Sigmoid colon (tissue), 7 donors: Measurements from ENCODE around the gene TRABD2B. TPM values are rescaled to one million over a fixed set of nuclear protein-coding genes. Genes with fewer than 3 reads are reported as not detected.

Source experiments
- DNase-seq: peaks from one replicate; pipeline ENCODE4 v3.0.0-alpha.2; 2019
- H3K27ac ChIP-seq, 4 donors: fragments of 200-600 bp; sonication (generic); one replicate each; pipeline ENCODE4 v1.5.1; 2016 to 2019; ENCODE audit warnings: mild to moderate bottlenecking in 1 of 4
- H3K27me3 ChIP-seq, 3 donors: fragments of 200-600 bp; sonication (generic); one replicate each; pipeline ENCODE4 v1.5.1; 2019; ENCODE audit warnings: mild to moderate bottlenecking in 1 of 3
- H3K36me3 ChIP-seq, 4 donors: fragments of 200-600 bp; sonication (generic); one replicate each; pipeline ENCODE4 v1.5.1; 2016 to 2019
- H3K4me1 ChIP-seq, 4 donors: fragments of 200-600 bp; sonication (generic); one replicate each; pipeline ENCODE4 v1.5.1; 2017 to 2019
- H3K4me3 ChIP-seq, 4 donors: fragments of 200-600 bp; sonication (generic); one replicate each; pipeline ENCODE4 v1.5.1; 2017 to 2019; ENCODE audit warnings: mild to moderate bottlenecking in 2 of 4, moderate library complexity in 1 of 4
- H3K9me3 ChIP-seq, 4 donors: fragments of 200-600 bp in 3 of 4; sonication (generic) in 3 of 4; one replicate each; pipeline versions ENCODE4 v1.5.1 to v1.6.1; 2013 to 2019
- CTCF ChIP-seq, 4 experiments: fragments of 450-650 bp in 3 of 4; fragments of 200-600 bp in 1 of 4; IDR thresholded peaks; one replicate each; pipeline ENCODE4 v1.5.1; 2016 to 2019; ENCODE audit warnings: antibody characterized with exemption in 4 of 4, mild to moderate bottlenecking in 3 of 4, moderate library complexity in 2 of 4
- EP300 ChIP-seq, 4 donors: sonication (generic); formaldehyde crosslinking; IDR thresholded peaks; one replicate each; pipeline ENCODE4 v1.6.1; 2017; ENCODE audit warnings: antibody characterized with exemption in 4 of 4
- POLR2A ChIP-seq, 2 donors: fragments of 450-650 bp; IDR thresholded peaks; one replicate each; pipeline ENCODE4 v1.6.1; 2016; ENCODE audit warnings: antibody characterized with exemption in 2 of 2, mild to moderate bottlenecking in 2 of 2, moderate library complexity in 2 of 2
- POLR2AphosphoS5 ChIP-seq, 4 donors: sonication (generic); formaldehyde crosslinking; IDR thresholded peaks; one replicate each; pipeline ENCODE4 v1.6.1; 2017; ENCODE audit warnings: antibody characterized with exemption in 4 of 4
- WGBS, 2 donors: extraction: QIAGEN DNeasy Blood & Tissue Kit; methylation state at CpG; one replicate each; pipeline ENCODE4 v1.1.7; 2013; 5-methylcytosine and 5-hydroxymethylcytosine counted together
- intact Hi-C: fragments of 100-400 bp; cut with DNase I; formaldehyde crosslinking; loops from one replicate; pipeline ENCODE4 v1.15.1; 2023
- polyA plus RNA-seq, 3 donors: library from polyadenylated mRNA; stranded (reverse); fragments of 200-250 nt; gene quantifications; one replicate each; pipeline ENCODE4 v1.2.3, GENCODE V29; 2013
- total RNA-seq, 4 donors: library from RNA; depleted of rRNA; stranded (reverse); fragments of >200 nt; gene quantifications; one replicate each; pipeline ENCODE4 v1.1.0, GENCODE V29; 2016
- donor health status: healthy with polysubstance abuse.
- donor health status: Bipolar disorder and iron deficiency.
- donor health status: healthy.

The TRABD2B gene
- total and polyA plus RNA-seq, 7 donors, result 0.63 to 1.8 (median 1.0) TPM; not detected in 1

GRCh38 chr1:47781171-47781959, 215.8 kb downstream of the TRABD2B start:
- intact Hi-C loops, result no loop called here
- peaks cover 0 to 14% (median 5%) of the 10 kb centered on the region in 4 donors for H3K4me1 ChIP-seq
- H3K36me3 ChIP-seq, result no peaks in the 10 kb centered on the region
- DNase-seq, result no peak
- WGBS, 2 donors, result 93 to 94% methylated on average over 22 of the region's 22 CpGs
- H3K9me3 ChIP-seq, result no peaks in the 10 kb centered on the region
- H3K4me3 ChIP-seq, result no peak overlapping the region
- H3K27me3 ChIP-seq, result no peaks in the 10 kb centered on the region
- H3K27ac ChIP-seq, result no peak overlapping the region
- no peak for TF ChIP-seq EP300 (IDR thresholded peaks at IDR 0.05)
- no peak for TF ChIP-seq CTCF (IDR thresholded peaks at IDR 0.05)
- no peak for TF ChIP-seq POLR2AphosphoS5 (IDR thresholded peaks at IDR 0.05)
- TF ChIP-seq POLR2A (IDR thresholded peaks at IDR 0.05), result no peak

GRCh38 chr1:47780469-47780995, 216.7 kb downstream of the TRABD2B start:
- 92 to 93% methylated on average over 8 of the region's 8 CpGs for WGBS, 2 donors
- TF ChIP-seq POLR2AphosphoS5 (IDR thresholded peaks at IDR 0.05) (no peak), POLR2A (IDR thresholded peaks at IDR 0.05) (no peak), CTCF (IDR thresholded peaks at IDR 0.05) (no peak), EP300 (IDR thresholded peaks at IDR 0.05) (no peak)

GRCh38 chr1:47779613-47780012, 217.6 kb downstream of the TRABD2B start:
- Histone ChIP-seq H3K27me3 (no peaks in the 10 kb centered on the region), H3K9me3 (no peaks in the 10 kb centered on the region), H3K4me3 (no peak overlapping the region), H3K36me3 (no peaks in the 10 kb centered on the region), H3K4me1 (peaks cover 0 to 8% (median 0%) of the 10 kb centered on the region in 4 donors), H3K27ac (no peak overlapping the region)
- no peak for TF ChIP-seq EP300 (IDR thresholded peaks at IDR 0.05)
- no peak for TF ChIP-seq POLR2A (IDR thresholded peaks at IDR 0.05)
- no peak for TF ChIP-seq POLR2AphosphoS5 (IDR thresholded peaks at IDR 0.05)
- TF ChIP-seq CTCF (IDR thresholded peaks at IDR 0.05), result no peak
- 90% methylated on average over 3 of the region's 3 CpGs for WGBS, 2 donors
- intact Hi-C loops, result no loop called here
- no peak for DNase-seq

More at GRCh38 chr1:47780469-47780995, 216.7 kb downstream of the TRABD2B start:
- Histone ChIP-seq H3K4me1 (peaks cover 0 to 8% (median 1%) of the 10 kb centered on the region in 4 donors), H3K36me3 (no peaks in the 10 kb centered on the region), H3K27ac (no peak overlapping the region), H3K4me3 (no peak overlapping the region), H3K9me3 (no peaks in the 10 kb centered on the region), H3K27me3 (no peaks in the 10 kb centered on the region)
- DNase-seq, result no peak
- intact Hi-C loops, result no loop called here

- Histone ChIP-seq H3K4me3 (no peak overlapping the region), H3K27me3 (no peaks in the 10 kb centered on the region), H3K4me1 (peaks cover 0 to 8% (median 0%) of the 10 kb centered on the region in 4 donors), H3K27ac (no peak overlapping the region), H3K36me3 (no peaks in the 10 kb centered on the region), H3K9me3 (no peaks in the 10 kb centered on the region)
- DNase-seq, result no peak
- WGBS, 2 donors, result 93 to 94% methylated on average over 6 of the region's 6 CpGs
- TF ChIP-seq POLR2AphosphoS5 (IDR thresholded peaks at IDR 0.05) (no peak), POLR2A (IDR thresholded peaks at IDR 0.05) (no peak), CTCF (IDR thresholded peaks at IDR 0.05) (no peak), EP300 (IDR thresholded peaks at IDR 0.05) (no peak)
- intact Hi-C loops, result no loop called here
These were observed 218.9 kb downstream of the TRABD2B start for GRCh38 chr1:47778280-47778679.
